K562 (cell line): ENCODE measurements around the gene SLC10A3. TPM values are rescaled to one million over a fixed set of nuclear protein-coding genes. Genes with fewer than 3 reads are reported as not detected.

Experiments
- CREB5 ChIP-seq: fragments of 250-450 bp; sonication (Bioruptor Pico); IDR thresholded peaks from 2 replicates; pipeline ENCODE4 v1.5.0; 2020; ENCODE audit warnings: mild to moderate bottlenecking
- CXXC5 ChIP-seq: fragments of 250-450 bp; sonication (Bioruptor Pico); IDR thresholded peaks from 2 replicates; pipeline ENCODE4 v1.8.0; 2022; ENCODE audit warnings: inconsistent platforms, mild to moderate bottlenecking, moderate library complexity
- ETS1 ChIP-seq: conservative IDR thresholded peaks from 2 replicates; pipeline ENCODE4 v1.6.1; 2011; ENCODE audit warnings: low read depth, mild to moderate bottlenecking, low read length; ENCODE audit not compliant: control insufficient read depth
- FOXP1 ChIP-seq: sonication (generic); formaldehyde crosslinking; IDR thresholded peaks from 2 replicates; pipeline ENCODE4 v1.8.0; 2022; ENCODE audit warnings: mild to moderate bottlenecking, missing genetic modification reagents
- HSF4 ChIP-seq: fragments of 250-450 bp; sonication (Bioruptor Pico); IDR thresholded peaks from 2 replicates; pipeline ENCODE4 v2.1.2; 2022; ENCODE audit warnings: mild to moderate bottlenecking, moderate library complexity, borderline replicate concordance
- KDM2B ChIP-seq: fragments of 250-450 bp; sonication (Bioruptor Pico); IDR thresholded peaks from 2 replicates; pipeline ENCODE4 v1.8.0; 2021; ENCODE audit warnings: mild to moderate bottlenecking, moderate library complexity
- MAFG ChIP-seq: fragments of 450-650 bp; conservative IDR thresholded peaks from 2 replicates; pipeline ENCODE4 v1.6.1; 2016; ENCODE audit warnings: missing genetic modification characterization, missing compliant biosample characterization
- MAX ChIP-seq: sonication (generic); formaldehyde crosslinking; IDR thresholded peaks from 2 replicates; pipeline ENCODE4 v1.9.0; 2022; ENCODE audit warnings: mild to moderate bottlenecking, missing genetic modification reagents
- MECOM ChIP-seq: fragments of 250-450 bp; sonication (Bioruptor Pico); IDR thresholded peaks from 2 replicates; pipeline ENCODE4 v1.8.0; 2022; ENCODE audit warnings: inconsistent platforms
- NEUROD1 ChIP-seq: fragments of 150-350 bp; IDR thresholded peaks from 2 replicates; pipeline ENCODE4 v1.6.1; 2014; ENCODE audit warnings: borderline replicate concordance, low read length, low read depth; ENCODE audit not compliant: partially characterized antibody
- RBFOX2 ChIP-seq: fragments of 200-400 bp; formaldehyde crosslinking; IDR thresholded peaks from 2 replicates; pipeline ENCODE4 v1.6.1; 2017; ENCODE audit warnings: low read depth, mild to moderate bottlenecking, low read length, moderate library complexity
- SMAD3 ChIP-seq: fragments of 450-650 bp; formaldehyde crosslinking; conservative IDR thresholded peaks from 2 replicates; pipeline ENCODE4 v1.4.0; 2020; ENCODE audit warnings: mild to moderate bottlenecking
- SMARCC2 ChIP-seq: fragments of 450-650 bp; IDR thresholded peaks from 2 replicates; pipeline ENCODE4 v1.6.1; 2017; ENCODE audit warnings: antibody characterized with exemption, moderate library complexity, mild to moderate bottlenecking, low read depth
- TAF1 ChIP-seq: IDR thresholded peaks from 2 replicates; pipeline ENCODE4 v1.6.1; 2011; ENCODE audit warnings: mild to moderate bottlenecking, low read length, moderate library complexity; ENCODE audit not compliant: insufficient read depth, control insufficient read depth, severe bottlenecking; ENCODE audit errors: extremely low read depth
- TBL1XR1 ChIP-seq, 2 experiments: IDR thresholded peaks; 2 replicates each; pipeline ENCODE4 v1.6.1; 2012; ENCODE audit warnings: improper control_type of control experiment in 2 of 2, low read length in 2 of 2, mild to moderate bottlenecking in 1 of 2
- TFAP4 ChIP-seq: sonication (generic); formaldehyde crosslinking; IDR thresholded peaks from 2 replicates; pipeline ENCODE4 v1.8.0; 2022; ENCODE audit warnings: missing genetic modification reagents, mild to moderate bottlenecking, moderate library complexity, borderline replicate concordance
- TRIM24 ChIP-seq, 2 experiments: fragments of 450-650 bp; IDR thresholded peaks; 2 replicates each; pipeline ENCODE4 v1.6.1; 2016
- ZNF174 ChIP-seq: fragments of 250-450 bp; sonication (Bioruptor Pico); IDR thresholded peaks from 2 replicates; pipeline ENCODE4 v1.4.0; 2020; ENCODE audit warnings: mild to moderate bottlenecking
- ZNF395 ChIP-seq: fragments of 200-800 bp; sonication (Bioruptor generic); IDR thresholded peaks from 2 replicates; pipeline ENCODE4 v1.6.1; 2017; ENCODE audit warnings: missing genetic modification characterization, missing compliant biosample characterization
- ZNF766 ChIP-seq: fragments of 200-800 bp; sonication (Bioruptor generic); conservative IDR thresholded peaks from 2 replicates; pipeline ENCODE4 v1.6.1; 2016; ENCODE audit warnings: missing genetic modification characterization, missing compliant biosample characterization
- polyA plus RNA-seq, 8 experiments: library from polyadenylated mRNA; depleted of rRNA in 4 of 8; stranded (reverse) in 5 of 8; unstranded in 3 of 8; fragments of >200 nt; fragmentation: Nextera tagmentation in 2 of 8; fragmentation: Illumina TruSeq in 1 of 8; extraction: Ambion mirVana in 2 of 8; extraction: Trizol in 1 of 8; gene quantifications; 2 replicates each; pipeline versions ENCODE4 v1.2.1 to v1.2.3, GENCODE V29; 2011 to 2014; ENCODE audit warnings: inconsistent platforms in 1 of 8, missing spikeins in 1 of 8
- total RNA-seq, 7 experiments: library from RNA; depleted of rRNA in 6 of 7; stranded (reverse); fragments of >200 nt in 6 of 7; fragmentation: Illumina TruSeq in 2 of 7; extraction: Trizol in 2 of 7; gene quantifications; 2 replicates each; pipeline versions ENCODE4 v1.2.1 to v1.2.3, GENCODE V29; 2011 to 2021; ENCODE audit warnings: low replicate concordance in 1 of 7

SLC10A3 gene
- total and polyA plus RNA-seq, 9 of the 15 experiments (the other 6 are each of a cell fraction or from before 2014, with no cell fraction given): 5.2 to 30.6 (median 16.7) TPM

- TF ChIP-seq MAFG (tag) (peak; percentile 93), CREB5 (no peak), MAX (CRISPR knock-in tag) (peak; percentile 59), HSF4 (CRISPR knock-in tag) (no peak), MECOM (CRISPR knock-in tag) (no peak), KDM2B (CRISPR knock-in tag) (no peak), SMARCC2 (peak; percentile 44; the same call in 1 of the 2 replicates), ETS1 (no peak), CXXC5 (CRISPR knock-in tag) (0 out of 2 replicates have a peak, but pooled peaks have one; percentile 41), NEUROD1 (no peak), ZNF766 (no peak), ZNF395 (CRISPR knock-in tag) (no peak), ZNF174 (no peak), TFAP4 (CRISPR knock-in tag) (peak; percentile 54; the same call in 1 of the 2 replicates), RBFOX2 (peak; percentile 62), FOXP1 (CRISPR knock-in tag) (no peak), TRIM24 (IDR thresholded peaks at IDR 0.05) (no peak), TAF1 (peak; percentile 60), SMAD3 (CRISPR knock-in tag) (no peak), TBL1XR1 (IDR thresholded peaks at IDR 0.05; ENCODE audit: low read length in 2 of 2) (peak in 1 of 2 experiments; percentile 39; a peak in 1 of 4 replicates)
These were observed 5.9 kb downstream of the SLC10A3 start (continued) for GRCh38 chrX:154484255-154485149.
